Stimulated activated CD4-positive, alpha-beta T cell treated with anti-CD3 and anti-CD28 coated beads, Interleukin-12 subunit alpha, Interleukin-12 subunit beta, amount 100 ng/mL, for 48 hours (primary cell): ENCODE measurements around the gene GRIFIN.

ENCODE experiments used
- DNase-seq, 3 donors: peaks; one replicate each; pipeline ENCODE4 v3.0.0-alpha.2; 2020; ENCODE audit warnings: low read depth in 2 of 3, low spot score in 1 of 3

Gene GRIFIN

GRCh38 chr7:2512713-2513112 is 36.5 kb upstream of the GRIFIN start:
- DNase-seq: no peak

- DNase-seq: no peak
These were observed 36.0 kb upstream of the GRIFIN start for GRCh38 chr7:2512179-2512661.

- no peak for DNase-seq
These were observed 35.6 kb upstream of the GRIFIN start for GRCh38 chr7:2511769-2512168.

GRCh38 chr7:2510909-2511768 is 34.9 kb upstream of the GRIFIN start:
- no peak for DNase-seq

- no peak for DNase-seq
These were observed 34.1 kb upstream of the GRIFIN start for GRCh38 chr7:2510130-2510776.

GRCh38 chr7:2509298-2509906 is 33.2 kb upstream of the GRIFIN start:
- DNase-seq: no peak

- peak in 2 of 3 donors; percentile 50 to 56 for DNase-seq
These were observed 32.4 kb upstream of the GRIFIN start for GRCh38 chr7:2508327-2509215.

- DNase-seq: no peak
These were observed 31.7 kb upstream of the GRIFIN start for GRCh38 chr7:2507917-2508306.

GRCh38 chr7:2507208-2507916 is 31.2 kb upstream of the GRIFIN start:
- DNase-seq: no peak

- no peak for DNase-seq
These were observed 29.2 kb upstream of the GRIFIN start for GRCh38 chr7:2505401-2505800.

GRCh38 chr7:2504889-2505375 is 28.7 kb upstream of the GRIFIN start:
- DNase-seq: no peak

GRCh38 chr7:2504128-2504888 is 28.1 kb upstream of the GRIFIN start:
- DNase-seq: no peak

GRCh38 chr7:2503056-2503941 is 27.1 kb upstream of the GRIFIN start:
- no peak for DNase-seq

GRCh38 chr7:2502647-2502966 is 26.4 kb upstream of the GRIFIN start:
- DNase-seq: no peak

GRCh38 chr7:2501947-2502646 is 25.9 kb upstream of the GRIFIN start:
- DNase-seq: no peak

- no peak for DNase-seq
These were observed 24.5 kb upstream of the GRIFIN start for GRCh38 chr7:2500701-2501100.

- DNase-seq: no peak
These were observed 23.7 kb upstream of the GRIFIN start for GRCh38 chr7:2499719-2500430.
